Activated naive CD4-positive, alpha-beta T cell treated with anti-CD3 and anti-CD28 coated beads, Interleukin-2, amount 10 ng/mL, durations not matched to agents 7 days and 5 days (primary cell): ENCODE data around the gene RAB40B.
"Not testable (repeated sequence)": the region's sequence is repeated elsewhere in the genome, so short reads cannot be mapped to it uniquely, and the experiment has no call there.

Source experiments
- CTCF ChIA-PET: fragments of 350-600 bp; sonication (Branson Sonifier 250); formaldehyde crosslinking; loops from one replicate; lab custom pipeline; 2021; ENCODE audit warnings: antibody characterized with exemption; lab: Charles Lee
- DNase-seq: peaks from one replicate; pipeline ENCODE4 v3.0.0-alpha.2; 2020
- H3K27ac Mint-ChIP-seq: one replicate; pipeline ENCODE4 v1.8.0; 2021; ENCODE audit warnings: mild to moderate bottlenecking, moderate library complexity, mixed read lengths
- H3K27me3 Mint-ChIP-seq: one replicate; pipeline ENCODE4 v1.8.0; 2021; ENCODE audit warnings: mild to moderate bottlenecking, mixed read lengths
- H3K36me3 Mint-ChIP-seq: one replicate; pipeline ENCODE4 v1.8.0; 2021; ENCODE audit warnings: mixed read lengths
- H3K4me1 Mint-ChIP-seq: one replicate; pipeline ENCODE4 v1.8.0; 2021; ENCODE audit warnings: mixed read lengths
- H3K4me3 Mint-ChIP-seq: one replicate; pipeline ENCODE4 v1.8.0; 2021; ENCODE audit warnings: mild to moderate bottlenecking, moderate library complexity, mixed read lengths
- H3K9me3 Mint-ChIP-seq: one replicate; pipeline ENCODE4 v1.8.0; 2021; ENCODE audit warnings: mixed read lengths

RAB40B gene, protein sequence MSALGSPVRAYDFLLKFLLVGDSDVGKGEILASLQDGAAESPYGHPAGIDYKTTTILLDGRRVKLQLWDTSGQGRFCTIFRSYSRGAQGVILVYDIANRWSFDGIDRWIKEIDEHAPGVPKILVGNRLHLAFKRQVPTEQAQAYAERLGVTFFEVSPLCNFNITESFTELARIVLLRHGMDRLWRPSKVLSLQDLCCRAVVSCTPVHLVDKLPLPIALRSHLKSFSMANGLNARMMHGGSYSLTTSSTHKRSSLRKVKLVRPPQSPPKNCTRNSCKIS

DNA sequence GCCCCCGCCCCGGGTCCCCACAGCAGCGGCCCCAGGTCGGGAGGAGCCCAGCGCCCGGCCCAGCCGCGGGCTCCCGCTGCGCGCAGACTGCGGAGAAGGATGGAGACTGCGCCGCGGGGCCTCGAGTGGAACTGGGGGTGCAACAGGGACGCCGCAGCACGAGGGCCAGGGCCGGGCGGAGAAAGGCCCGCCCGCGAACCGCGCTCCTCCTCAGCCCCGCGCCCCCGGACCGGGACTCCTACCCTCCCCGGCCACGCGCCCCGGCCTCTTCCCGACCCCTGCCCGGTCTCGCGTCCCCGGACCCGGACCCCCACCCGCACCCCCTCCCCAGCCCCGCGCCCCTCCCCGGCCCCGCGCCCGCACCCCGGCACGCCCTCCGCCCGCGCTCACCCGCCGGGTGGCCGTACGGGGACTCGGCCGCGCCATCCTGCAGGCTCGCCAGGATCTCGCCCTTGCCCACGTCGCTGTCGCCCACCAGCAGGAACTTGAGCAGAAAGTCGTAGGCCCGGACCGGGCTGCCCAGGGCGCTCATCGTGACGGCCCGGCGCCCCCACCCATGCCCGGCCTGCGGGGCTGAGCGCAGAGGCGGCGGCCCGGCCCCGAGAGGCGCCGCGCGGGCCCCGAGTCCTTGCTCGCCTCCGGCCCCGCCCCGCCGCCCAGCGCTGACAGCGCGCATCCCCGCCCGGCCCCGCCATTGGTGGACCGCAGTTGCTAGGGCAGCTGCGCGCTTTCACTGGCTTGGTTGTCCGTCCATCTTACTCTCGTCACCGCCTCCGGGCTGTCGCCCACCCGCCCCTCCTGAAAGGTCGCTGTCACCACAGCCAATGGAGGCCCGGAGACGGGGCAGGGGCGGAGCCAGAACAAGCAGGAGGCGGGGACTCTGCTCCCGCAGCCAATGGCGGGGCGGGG, at the start of gene RAB40B:
RAB40B (minus strand) TSS at position 634 of the 909 bp plus-strand sequence; CDS start at position 532, 102 bp downstream.
- CTCF ChIA-PET, result no interaction called here
- peaks cover 12% of the 10 kb centered on the region for H3K9me3 Mint-ChIP-seq
- peak within 1 kb of the TSS; percentile 26 for H3K27ac Mint-ChIP-seq

GRCh38 chr17:82745524-82745923, 47.0 kb upstream of the RAB40B start:
- H3K27me3 Mint-ChIP-seq, result peaks cover 8% of the 10 kb centered on the region
- peaks cover 21% of the 10 kb centered on the region for H3K9me3 Mint-ChIP-seq
- no peak overlapping the region for H3K27ac Mint-ChIP-seq
- no peaks in the 10 kb centered on the region for H3K4me1 Mint-ChIP-seq
- H3K36me3 Mint-ChIP-seq, result peaks cover 17% of the 10 kb centered on the region
- DNase-seq, result no peak
- H3K4me3 Mint-ChIP-seq, result no peak overlapping the region
- CTCF ChIA-PET, result no interaction called here

More for the DNA sequence above, at the start of gene RAB40B:
- Mint-ChIP-seq H3K27me3 (peaks cover 52% of the 10 kb centered on the region), H3K36me3 (peaks cover 6% of the 10 kb centered on the region), H3K4me3 (peak within 1 kb of the TSS; percentile 77), H3K4me1 (peaks cover 4% of the 10 kb centered on the region)
- DNase-seq, result peak; percentile 99

GRCh38 chr17:82744736-82745135, 46.2 kb upstream of the RAB40B start:
- H3K4me3 Mint-ChIP-seq, CTCF ChIA-PET, DNase-seq, H3K27ac Mint-ChIP-seq, H3K4me1 Mint-ChIP-seq, H3K27me3 Mint-ChIP-seq: not testable (repeated sequence)
- Mint-ChIP-seq H3K9me3 (peaks cover 26% of the 10 kb centered on the region), H3K36me3 (peaks cover 21% of the 10 kb centered on the region)

- Mint-ChIP-seq H3K27me3 (no peaks in the 10 kb centered on the region), H3K36me3 (peaks cover 21% of the 10 kb centered on the region), H3K4me1 (no peaks in the 10 kb centered on the region), H3K4me3 (no peak overlapping the region), H3K27ac (no peak overlapping the region), H3K9me3 (peaks cover 26% of the 10 kb centered on the region)
- CTCF ChIA-PET, result no interaction called here
- DNase-seq, result no peak
Observed at GRCh38 chr17:82743344-82744219, 45.1 kb upstream of the RAB40B start.

- peaks cover 5% of the 10 kb centered on the region for H3K27me3 Mint-ChIP-seq
- peaks cover 1% of the 10 kb centered on the region for H3K4me1 Mint-ChIP-seq
- H3K9me3 Mint-ChIP-seq, result peaks cover 24% of the 10 kb centered on the region
- H3K36me3 Mint-ChIP-seq, result peaks cover 22% of the 10 kb centered on the region
- DNase-seq, result no peak
- no peak overlapping the region for H3K27ac Mint-ChIP-seq
- H3K4me3 Mint-ChIP-seq, result no peak overlapping the region
- CTCF ChIA-PET, result no interaction called here
Observed at GRCh38 chr17:82740906-82741759, 42.6 kb upstream of the RAB40B start.

GRCh38 chr17:82737967-82738877, 39.7 kb upstream of the RAB40B start:
- Mint-ChIP-seq H3K4me3 (no peak overlapping the region), H3K36me3 (peaks cover 27% of the 10 kb centered on the region), H3K9me3 (peaks cover 22% of the 10 kb centered on the region), H3K27me3 (peaks cover 10% of the 10 kb centered on the region), H3K27ac (no peak overlapping the region), H3K4me1 (peaks cover 4% of the 10 kb centered on the region)
- no peak for DNase-seq
- CTCF ChIA-PET, result no interaction called here

DNA sequence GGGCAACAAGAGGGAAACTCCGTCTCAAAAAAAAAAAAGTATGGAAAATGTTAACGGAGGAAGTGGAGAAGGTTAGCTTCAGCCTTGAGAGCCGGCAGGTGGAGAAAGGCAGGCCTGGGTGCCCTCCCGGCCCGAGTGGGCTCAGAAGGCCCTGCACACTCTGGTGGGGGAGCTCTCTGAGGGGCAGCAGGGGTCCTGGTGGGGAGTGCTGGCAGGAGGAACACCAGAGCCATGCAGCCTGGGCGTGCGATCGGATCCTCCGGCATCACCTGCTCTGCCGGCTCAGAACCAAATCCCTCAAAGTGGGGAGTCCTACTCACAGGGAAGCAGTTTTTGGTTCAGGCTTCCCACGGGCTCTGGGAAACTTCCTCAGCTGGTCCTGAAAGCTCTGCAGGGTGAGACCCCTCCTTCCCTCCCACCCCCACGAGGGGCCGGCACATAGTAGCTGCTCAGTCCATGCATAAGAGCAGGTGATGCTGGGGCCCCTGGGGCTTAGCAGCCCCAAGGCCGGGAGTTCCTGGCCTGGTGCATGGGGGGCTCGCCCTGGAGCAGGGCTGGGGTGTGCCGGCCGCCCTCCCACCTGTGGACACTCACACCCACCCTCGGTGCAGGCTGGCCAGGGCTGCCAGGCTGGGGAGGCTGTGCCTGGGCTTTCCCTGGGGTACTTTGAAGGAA, 38.1 kb upstream of the RAB40B start:
- DNase-seq, result no peak
- Mint-ChIP-seq H3K27me3 (peaks cover 10% of the 10 kb centered on the region), H3K36me3 (peaks cover 27% of the 10 kb centered on the region), H3K4me3 (no peak overlapping the region), H3K9me3 (peaks cover 22% of the 10 kb centered on the region), H3K27ac (no peak overlapping the region), H3K4me1 (peaks cover 4% of the 10 kb centered on the region)
- CTCF ChIA-PET, result no interaction called here

- peaks cover 4% of the 10 kb centered on the region for H3K4me1 Mint-ChIP-seq
- H3K9me3 Mint-ChIP-seq, result peaks cover 11% of the 10 kb centered on the region
- H3K27me3 Mint-ChIP-seq, result peaks cover 10% of the 10 kb centered on the region
- peak within 1 kb of the TSS; percentile 66 for H3K4me3 Mint-ChIP-seq
- CTCF ChIA-PET, result no interaction called here
- peaks cover 19% of the 10 kb centered on the region for H3K36me3 Mint-ChIP-seq
- H3K27ac Mint-ChIP-seq, result no peak within 1 kb of the TSS
- peak; percentile 65 for DNase-seq
Observed at GRCh38 chr17:82734987-82735866, 36.7 kb upstream of the RAB40B start, which contains the start of gene FN3K. Gene FN3K (plus strand): TSS chr17:82735615. CDS start chr17:82735637, 22 bp downstream.

DNA sequence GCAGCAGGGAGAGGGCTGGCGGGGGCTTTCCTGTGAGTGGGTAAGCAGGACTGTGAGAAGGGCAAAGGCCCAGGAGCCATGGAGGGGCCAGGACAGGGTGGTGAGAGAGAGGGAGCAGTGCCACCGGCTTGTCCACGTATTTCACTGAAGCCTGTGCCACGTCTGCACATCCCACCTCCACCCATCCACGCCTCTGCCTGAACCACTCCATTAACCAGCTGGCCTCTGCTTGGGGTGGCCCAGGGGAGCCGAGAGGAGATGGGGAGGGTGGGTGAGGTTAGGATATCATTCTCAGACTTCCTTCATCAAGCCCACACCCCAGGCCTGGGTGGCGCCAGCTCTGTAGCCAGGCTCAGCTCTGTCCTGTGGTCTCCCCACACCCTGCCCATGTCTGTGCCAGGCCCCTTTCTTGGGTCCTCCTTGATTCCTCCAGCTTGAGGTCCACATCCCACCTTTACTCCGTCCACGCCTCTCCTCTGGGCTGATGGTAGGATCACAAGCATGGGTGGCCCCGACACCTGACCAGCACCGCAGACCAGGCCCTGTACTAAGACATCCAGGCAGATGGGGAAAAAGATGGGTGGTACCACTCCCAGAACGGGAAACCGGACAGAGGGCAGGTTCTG, 33.7 kb upstream of the RAB40B start:
- no peak overlapping the region for H3K4me3 Mint-ChIP-seq
- no peak for DNase-seq
- CTCF ChIA-PET, result no interaction called here
- H3K36me3 Mint-ChIP-seq, result peaks cover 28% of the 10 kb centered on the region
- no peak overlapping the region for H3K27ac Mint-ChIP-seq
- H3K4me1 Mint-ChIP-seq, result peaks cover 4% of the 10 kb centered on the region
- H3K9me3 Mint-ChIP-seq, result peaks cover 8% of the 10 kb centered on the region
- H3K27me3 Mint-ChIP-seq, result peaks cover 10% of the 10 kb centered on the region

DNA sequence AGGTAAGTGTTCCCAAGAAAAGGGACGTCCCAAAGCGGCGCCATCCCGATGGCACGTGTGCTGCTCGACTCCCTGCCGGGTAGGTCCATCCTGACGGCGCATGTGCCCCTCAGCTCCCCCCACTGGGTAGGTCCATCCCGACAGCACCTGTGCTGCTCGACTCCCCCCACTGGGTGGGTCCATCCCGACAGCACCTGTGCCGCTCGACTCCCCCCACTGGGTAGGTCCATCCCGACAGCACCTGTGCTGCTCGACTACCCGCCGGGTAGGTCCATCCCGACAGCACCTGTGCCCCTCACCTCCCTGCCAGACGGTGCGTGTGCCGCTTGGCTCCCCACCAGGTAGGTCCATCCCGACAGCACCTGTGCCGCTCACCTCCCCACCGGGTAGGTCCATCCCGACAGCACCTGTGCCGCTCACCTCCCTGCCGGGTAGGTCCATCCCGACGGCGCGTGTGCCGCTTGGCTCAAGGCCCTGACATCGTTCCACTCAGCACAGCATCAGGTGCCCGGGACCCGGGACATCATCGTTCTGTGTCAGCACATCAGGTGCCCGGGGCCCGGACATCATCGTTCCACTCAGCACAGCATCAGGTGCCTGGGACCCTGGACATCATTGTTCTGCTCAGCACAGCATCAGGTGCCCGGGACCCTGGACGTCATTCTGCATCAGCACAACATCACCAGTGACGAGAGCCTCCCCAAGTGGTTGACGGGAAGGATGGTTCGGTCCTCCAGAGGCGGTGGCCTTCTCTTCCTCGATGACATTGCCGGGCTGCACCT, 31.2 kb upstream of the RAB40B start:
- peaks cover 8% of the 10 kb centered on the region for H3K9me3 Mint-ChIP-seq

More for the DNA sequence above, 31.2 kb upstream of the RAB40B start:
- peaks cover 34% of the 10 kb centered on the region for H3K36me3 Mint-ChIP-seq
- no peaks in the 10 kb centered on the region for H3K27me3 Mint-ChIP-seq
- DNase-seq, result no peak
- CTCF ChIA-PET, result no interaction called here
- no peak overlapping the region for H3K4me3 Mint-ChIP-seq
- no peaks in the 10 kb centered on the region for H3K4me1 Mint-ChIP-seq
- H3K27ac Mint-ChIP-seq, result no peak overlapping the region
